Fibroblast of gingiva (primary cell): ENCODE results near the gene TMEM168.
"Not testable (repeated sequence)": the region's sequence is repeated elsewhere in the genome, so short reads cannot be mapped to it uniquely, and the experiment has no call there.

Source experiments
- DNase-seq: peaks from one replicate; pipeline ENCODE4 v3.0.0-alpha.2; 2011; ENCODE audit warnings: low read depth

The TMEM168 gene

DNA sequence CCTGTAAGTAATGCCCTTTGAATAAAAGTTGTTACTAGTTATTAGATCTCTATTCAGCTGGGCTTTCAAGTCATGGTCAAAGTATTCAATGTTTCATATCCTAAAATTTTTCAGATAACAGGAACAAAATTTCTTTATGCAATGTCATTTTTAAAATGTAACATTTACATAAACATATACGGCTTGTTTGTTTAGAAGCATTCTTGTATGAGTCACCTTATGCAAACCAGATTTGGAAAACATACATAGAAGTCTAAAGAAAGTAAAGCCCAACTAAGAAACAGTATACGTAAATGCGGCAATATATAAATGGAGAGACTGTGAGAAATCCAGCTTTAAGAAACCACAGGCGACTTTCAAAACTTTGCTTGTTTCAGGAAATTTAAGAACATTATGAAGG lies 10.5 kb downstream of the TMEM168 start:
- peak; percentile 56 for DNase-seq

DNA sequence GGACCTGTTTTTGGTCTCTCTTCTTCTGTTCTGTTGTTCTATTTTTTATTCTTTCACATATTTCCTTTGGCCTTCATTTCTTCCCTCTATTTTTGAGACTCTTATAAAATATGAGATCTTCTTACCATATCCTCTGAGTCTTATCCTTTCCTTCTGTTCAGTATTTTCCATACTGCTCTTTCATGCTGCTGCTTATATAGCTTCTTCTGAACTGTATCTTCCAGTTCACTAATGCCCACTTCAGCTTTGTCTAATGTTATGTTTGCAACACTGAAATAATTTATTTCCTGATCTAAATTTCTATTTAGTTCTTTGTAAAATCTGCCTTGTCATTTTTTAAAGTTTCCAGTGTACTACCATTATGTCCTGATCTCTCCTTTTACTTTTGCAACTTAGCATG lies 12.8 kb downstream of the TMEM168 start:
- no peak for DNase-seq

DNA sequence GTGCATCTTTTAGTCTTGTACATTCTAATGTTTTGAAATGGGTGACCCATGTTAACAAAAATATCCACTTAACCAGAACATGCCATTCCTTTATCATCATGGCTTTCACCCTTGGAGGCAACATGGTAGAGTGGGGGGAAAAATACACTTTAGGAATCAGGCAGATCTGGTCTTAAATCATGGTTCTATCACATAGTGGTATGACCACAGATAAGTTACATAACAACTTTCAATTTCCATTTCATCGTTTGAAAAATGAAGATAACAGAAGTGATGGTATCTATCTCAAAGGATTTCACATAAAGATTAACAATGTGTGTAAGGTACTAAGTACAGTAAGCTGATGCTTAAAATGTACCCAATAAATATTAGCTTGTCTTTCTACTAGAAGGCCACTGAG lies 19.0 kb downstream of the TMEM168 start:
- no peak for DNase-seq

DNA sequence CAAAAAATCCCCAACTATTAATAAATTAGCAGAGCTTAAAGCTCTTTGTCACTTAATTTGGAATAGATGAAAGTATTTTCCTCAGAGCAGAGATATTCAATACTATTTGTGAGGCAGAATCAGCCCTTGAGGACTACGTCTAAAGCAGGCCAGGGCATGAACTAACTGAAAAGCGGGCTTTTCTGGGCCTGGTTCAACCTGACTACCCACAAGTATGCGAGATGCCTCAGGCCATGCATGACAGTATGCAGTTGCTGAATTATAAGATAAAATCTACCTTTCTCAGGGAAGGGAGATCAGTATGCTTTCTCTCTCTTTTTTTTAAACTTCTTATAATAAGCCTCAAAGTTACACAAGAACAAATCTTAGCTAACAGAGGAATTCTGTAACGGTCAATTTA lies 20.1 kb downstream of the TMEM168 start:
- no peak for DNase-seq

DNA sequence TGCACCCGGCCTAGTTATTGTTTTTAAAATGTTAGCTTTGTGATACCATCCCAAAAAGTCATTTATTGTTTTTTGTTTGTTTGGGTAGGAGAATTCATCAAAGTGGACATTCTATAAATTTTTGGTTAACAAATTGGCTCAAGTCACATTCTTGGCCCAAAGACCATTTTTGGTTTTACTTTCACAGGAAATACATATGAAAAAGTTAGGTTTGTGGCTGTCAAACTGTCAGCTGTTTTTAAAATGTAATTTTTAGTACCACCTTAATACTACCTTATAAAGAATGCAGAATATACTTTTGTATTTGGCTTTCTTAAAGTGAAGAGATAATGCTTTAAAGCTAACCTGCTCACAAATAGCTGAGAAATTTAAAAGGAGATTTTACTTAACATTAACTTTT lies 25.1 kb downstream of the TMEM168 start:
- no peak for DNase-seq

DNA sequence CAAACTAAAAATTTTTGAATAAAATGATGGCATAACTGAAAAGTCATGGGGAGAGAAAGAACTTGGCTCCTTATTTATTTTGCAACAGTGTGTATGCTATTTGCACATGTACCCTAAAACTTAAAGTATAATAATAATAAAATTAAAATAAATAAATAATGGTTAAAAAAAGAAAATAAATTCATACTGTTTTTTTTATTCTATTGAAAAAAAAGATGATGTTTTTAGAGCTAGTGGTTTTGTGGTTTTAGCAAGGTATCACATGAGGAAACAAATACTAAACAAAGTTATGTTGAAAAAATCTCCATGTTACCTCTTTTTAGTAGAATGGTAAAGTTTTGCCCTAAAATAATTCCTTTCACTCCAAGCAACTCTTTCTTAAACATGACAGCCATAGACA lies 26.2 kb downstream of the TMEM168 start:
- DNase-seq = no peak

DNA sequence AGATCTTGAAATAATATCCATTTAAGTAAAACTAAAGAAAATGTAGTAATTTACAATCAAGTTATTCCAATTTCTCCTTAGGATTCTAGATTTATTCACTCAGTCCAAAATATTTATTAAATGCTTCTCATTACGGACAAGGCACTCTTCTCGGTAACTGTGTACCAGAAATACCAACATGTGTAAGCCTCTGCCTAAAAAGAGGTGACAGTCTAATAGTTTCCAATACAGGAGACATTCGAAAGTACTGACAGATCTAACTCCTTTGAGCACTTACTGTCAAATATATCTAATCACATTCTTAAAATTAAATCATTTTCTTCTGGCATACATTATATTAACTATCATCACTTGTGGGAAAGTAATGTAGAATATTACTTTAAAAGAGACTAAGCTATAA lies 26.9 kb downstream of the TMEM168 start:
- no peak for DNase-seq

DNA sequence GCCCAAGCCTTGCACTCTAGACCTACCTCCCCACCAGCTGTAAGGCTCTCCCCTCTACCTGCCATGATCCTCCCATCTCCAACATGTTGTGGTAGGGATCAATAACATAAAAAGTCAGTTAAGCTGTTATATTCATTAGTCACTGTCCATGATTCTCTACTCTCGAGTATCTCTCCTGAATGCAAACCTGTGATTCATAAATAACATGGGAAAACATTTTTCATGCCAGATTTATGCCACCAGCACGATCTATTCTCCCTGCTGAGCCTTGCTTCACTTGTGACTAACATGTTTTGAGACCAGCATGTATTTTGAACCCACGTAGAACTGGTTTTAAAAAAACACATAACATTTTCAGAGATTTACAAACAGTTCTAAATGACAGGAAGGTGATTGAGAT lies 30.3 kb downstream of the TMEM168 start:
- no peak for DNase-seq

DNA sequence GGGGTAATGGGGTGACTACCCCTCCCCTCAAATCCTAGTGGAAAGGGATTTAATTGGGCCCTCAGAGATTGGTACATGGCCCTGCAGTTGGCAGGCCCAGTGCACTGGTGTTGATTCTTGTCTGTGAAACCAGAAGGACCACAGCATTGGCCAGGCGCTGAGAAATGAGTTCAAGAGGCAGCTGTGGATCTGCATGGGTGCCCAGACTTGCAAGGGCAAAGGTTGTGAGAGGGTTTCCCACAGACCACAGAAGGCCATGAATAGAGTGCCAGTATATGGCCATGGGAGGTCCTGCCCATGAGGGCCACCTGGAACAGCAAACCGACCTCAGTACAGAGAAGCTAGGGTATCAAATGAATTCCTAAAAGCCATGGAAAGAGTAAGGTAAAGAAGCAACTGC lies 32.9 kb downstream of the TMEM168 start:
- no peak for DNase-seq

DNA sequence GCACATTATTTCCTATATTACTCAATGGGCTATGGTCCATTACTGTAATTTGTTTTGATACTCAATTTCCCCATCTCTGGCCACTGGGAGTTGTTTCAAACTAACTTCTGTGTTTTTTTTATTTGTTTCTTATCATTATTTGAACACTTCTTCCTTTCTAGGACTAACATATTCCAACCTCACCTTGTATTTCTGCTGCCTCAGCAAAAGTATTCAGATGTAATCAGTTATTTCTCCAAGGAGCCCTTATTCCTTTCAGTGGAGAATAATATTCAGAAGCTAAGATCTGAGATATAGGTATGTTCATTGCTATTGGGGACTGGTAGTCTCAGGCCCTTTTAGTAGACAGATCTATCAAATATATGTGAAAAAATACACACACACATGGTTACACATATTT lies 36.9 kb downstream of the TMEM168 start:
- DNase-seq = no peak

DNA sequence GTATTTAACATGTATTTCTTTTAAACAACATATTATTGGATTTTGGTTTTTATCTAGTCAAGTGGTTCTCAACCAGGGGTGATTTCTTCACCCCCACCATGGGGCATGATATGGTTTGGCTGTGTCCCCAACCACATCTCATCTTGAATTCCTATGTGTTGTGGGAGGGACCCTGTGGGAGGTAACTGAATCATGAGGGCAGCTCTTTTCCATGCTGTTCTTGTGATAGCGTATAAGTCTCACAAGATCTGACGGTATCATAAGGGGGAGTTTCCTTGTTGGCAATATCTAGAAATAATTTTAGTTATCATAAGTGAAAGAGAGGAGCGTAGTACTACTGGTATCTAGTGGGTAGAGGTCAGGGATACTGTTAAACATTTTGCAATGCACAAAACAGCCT lies 37.6 kb downstream of the TMEM168 start:
- DNase-seq = no peak

DNA sequence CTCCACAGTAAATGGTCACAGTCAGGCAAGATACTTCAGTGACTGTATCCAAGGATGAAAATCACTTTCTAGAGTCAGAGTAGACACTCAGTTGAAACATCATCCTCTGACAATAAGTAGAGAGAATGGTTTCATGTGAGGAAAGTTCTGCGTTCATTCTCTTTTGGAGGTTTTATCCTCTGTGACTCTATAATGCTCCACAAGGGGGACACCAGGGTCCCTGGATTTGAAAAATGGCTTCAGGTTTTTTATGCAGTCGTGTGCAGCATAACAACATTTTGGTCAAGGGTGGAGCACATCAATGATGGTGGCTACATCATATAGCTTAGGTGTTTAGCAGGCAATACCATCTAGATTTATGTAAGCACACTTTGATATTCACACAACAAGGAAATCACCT lies 40.4 kb downstream of the TMEM168 start:
- DNase-seq = no peak

DNA sequence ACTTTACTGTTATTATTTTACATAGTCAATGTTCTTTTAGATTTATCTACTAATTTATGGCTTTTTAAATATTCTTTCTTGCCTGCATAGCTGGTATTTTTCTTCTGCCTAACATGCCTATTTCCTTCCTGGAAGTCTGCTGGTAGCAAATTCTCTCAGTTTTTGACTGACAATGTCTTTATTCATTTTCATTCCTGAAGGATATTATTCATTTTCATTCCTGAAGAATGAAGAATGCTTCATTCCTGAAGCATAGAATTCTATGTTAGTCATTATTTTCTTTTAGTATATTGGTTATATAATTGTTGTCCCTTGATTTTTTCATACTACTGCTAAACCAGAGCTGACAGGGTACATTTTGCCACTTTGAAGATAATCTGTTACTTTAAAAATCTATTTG lies 41.8 kb downstream of the TMEM168 start:
- no peak for DNase-seq

DNA sequence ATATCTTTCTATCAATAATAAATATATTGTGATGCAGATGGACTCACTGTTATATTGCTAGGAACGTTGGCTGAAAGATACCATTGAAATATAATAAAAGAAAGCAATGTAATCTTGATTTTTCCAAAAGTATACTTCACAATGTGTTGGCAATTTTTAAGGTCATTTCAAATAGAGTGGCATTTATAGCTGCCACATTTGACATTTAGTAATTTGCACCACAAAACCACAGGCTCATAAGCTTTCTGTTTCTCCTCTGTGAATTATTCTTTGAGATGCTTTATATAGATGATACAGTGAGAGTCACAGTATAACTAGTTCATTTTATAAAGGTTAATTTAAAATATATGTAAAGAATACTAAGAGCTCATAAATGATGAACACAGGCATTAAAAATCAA lies 44.6 kb downstream of the TMEM168 start:
- DNase-seq = no peak

DNA sequence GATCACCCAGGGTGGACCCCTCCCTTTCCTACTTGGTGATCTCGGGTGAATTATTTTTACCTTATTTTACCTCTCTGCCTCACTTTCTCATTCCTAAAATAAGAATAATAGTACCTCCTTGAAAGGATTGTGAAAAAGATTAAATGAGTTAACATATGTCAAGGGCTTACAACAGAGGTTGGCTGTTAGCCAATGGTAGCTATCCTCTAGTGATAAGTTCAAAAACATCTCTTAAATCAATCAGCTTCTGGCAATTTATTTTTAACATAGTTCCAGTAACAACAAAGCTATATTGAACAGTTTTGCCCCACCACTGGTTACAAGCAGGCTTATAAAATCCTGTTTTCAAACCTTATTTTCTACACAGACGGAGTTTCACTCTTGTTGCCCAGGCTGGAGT lies 45.4 kb downstream of the TMEM168 start:
- DNase-seq = no peak

DNA sequence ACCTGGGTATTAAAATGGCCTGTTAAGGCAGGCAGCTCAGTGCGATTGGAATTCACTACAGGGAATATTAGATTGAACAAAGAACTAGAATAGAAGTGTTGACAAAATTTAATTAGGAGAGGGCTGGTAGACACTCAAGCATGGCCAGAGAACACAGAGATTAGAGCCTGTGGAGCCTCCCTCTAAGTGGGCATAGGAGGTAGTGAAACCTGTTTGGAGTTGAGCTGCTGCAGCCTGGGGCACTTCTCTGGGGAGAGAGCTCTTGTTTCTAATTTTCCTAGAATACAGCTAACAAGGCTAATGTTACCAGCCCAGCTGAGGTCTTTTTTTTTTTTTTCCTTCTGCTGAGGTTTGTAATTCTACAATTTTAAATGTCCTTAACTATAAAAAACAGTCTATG lies 46.4 kb downstream of the TMEM168 start:
- no peak for DNase-seq

DNA sequence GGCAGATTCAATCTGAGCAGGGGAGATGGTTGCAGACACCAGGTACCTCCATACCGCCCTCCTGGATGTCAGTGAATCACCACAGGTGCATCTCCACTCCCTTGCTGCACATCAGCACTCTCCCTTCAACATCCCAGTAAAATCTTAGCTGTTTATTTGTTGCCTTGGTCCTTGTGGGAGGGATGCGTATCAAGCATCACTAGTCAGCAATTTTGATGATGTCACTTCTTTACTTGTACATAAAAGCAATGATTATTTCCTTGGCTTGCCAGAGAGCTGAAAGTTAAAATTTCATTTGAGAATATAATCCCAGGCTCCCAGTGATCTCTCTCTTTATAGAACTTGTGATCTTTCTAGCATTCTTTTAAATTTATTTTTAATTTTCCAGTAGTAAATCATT lies 49.5 kb downstream of the TMEM168 start:
- no peak for DNase-seq

DNA sequence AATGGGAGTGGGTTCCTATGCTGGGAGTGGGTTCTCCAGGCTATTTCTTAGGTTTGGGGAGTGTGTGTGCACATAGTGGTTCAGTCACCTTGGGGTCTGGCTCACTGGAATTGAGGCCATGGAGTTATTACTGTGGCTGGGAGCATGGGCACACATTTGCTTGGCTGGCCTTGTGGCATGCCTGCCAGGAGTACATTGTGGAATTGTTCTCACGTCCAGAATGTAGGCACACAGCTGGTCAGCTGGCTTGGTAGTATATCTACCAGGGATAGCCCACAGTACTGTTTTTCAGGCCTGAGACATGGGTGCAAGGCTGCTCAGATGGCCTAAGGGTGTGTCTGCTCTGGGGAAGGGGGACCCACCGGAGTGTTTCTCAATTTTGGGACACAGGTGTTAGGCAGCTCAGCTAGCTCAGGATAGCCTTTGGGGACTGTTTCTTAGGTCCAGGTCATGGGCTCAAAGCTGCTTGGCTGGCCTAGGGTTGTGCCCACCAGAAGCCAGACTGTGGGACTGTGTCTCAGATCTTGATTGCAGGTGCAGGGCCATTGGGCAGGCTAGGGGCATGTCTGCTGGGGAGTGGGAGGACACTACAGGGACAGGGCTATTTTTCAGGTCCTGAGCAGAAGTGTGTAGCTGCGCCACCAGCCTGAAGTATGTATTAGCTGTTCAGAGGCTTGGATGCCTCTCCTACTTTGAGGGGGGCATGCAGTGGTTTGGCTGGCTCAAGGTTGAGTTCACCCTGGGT lies 50.6 kb downstream of the TMEM168 start:
- no peak for DNase-seq

DNA sequence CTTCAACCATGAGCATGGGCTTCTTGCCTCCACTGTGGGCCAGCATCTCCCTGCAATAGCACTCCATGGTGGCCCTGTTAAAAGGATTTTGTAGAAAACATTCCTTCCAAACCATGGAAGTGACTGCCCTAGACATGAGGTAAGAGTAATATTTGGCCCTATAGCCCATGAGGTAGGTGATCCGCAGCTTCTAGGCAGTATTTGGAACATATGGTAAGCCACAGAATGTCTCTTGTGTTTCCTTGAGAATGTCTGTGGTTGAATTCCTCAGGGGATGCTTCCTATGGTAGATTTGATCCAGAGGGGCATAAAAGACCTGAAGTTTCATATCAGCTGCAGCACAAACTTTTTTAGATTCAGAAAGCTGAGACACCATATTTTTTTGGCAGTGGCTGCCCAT lies 54.9 kb downstream of the TMEM168 start:
- DNase-seq = no peak

DNA sequence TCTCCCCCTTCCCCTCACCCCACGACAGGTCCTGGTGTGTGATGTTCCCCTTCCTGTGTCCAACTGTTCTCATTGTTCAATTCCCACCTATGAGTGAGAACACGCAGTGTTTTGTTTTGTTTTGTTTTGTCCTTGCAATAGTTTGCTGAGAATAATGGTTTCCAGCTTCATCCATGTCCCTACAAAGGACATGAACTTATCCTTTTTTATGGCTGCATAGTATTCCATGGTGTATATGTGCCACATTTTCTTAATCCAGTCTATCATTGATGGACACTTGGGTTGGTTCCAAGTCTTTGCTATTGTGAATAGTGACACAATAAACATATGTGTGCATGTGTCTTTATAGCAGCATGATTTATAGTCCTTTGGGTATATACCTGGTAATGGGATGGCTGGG lies 58.9 kb downstream of the TMEM168 start:
- DNase-seq = not testable (repeated sequence)

DNA sequence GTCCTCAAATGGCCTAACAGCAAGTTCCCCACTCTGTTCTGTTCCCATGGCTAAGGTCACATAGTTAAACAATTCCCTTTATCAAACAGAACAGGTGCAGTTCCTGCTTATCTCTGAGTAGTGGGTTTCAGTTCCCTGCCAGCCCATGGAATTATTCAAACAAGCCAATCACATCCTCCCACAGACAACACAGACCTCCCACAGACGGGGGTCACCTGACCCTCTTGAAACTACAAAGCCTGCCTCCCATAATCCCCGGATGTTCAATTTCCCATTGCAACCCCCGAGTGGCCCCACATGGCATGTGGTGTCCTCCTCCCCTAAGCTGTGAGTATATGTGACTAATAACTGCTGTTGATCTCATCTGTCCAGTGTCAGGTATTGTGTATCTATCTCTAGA lies 64.1 kb downstream of the TMEM168 start:
- no peak for DNase-seq

DNA sequence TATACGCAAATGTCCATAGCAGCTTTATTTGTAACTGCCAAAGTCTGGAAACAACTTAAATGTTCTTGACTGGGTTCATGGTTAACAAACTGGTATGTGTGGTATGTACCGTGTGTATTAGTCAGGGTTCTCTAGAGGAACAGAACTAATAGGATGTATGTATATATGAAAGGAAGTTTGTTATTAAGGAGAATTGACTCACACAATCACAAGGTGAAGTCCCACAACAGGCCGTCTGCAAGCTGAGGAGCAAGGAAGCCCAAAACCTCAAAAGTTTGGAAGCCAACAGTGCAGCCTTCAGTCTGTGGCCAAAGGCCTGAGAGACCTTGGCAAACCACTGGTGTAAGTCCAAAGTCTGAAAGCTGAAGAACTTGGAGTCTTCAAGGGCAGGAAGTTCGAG lies 66.8 kb downstream of the TMEM168 start:
- peak; percentile 29 for DNase-seq

DNA sequence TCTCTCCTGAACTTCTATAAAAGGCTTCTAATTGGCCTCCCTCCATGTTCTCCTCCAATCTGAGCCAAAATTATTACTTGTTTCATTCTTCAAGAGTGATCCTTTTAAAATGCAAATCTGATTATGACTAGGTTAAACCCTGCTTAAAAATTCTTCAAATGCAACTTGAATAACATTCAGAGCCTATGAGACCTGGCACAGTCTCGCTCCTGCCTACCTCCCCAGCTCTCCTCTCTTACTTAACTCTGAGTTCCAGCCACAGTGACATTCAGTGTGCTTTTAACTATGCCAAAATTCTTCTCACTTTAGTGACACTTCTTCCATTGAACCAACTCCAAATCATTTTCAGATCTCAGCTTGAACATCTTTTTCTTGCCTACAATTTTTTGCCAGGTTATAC lies 68.8 kb downstream of the TMEM168 start:
- DNase-seq = no peak

DNA sequence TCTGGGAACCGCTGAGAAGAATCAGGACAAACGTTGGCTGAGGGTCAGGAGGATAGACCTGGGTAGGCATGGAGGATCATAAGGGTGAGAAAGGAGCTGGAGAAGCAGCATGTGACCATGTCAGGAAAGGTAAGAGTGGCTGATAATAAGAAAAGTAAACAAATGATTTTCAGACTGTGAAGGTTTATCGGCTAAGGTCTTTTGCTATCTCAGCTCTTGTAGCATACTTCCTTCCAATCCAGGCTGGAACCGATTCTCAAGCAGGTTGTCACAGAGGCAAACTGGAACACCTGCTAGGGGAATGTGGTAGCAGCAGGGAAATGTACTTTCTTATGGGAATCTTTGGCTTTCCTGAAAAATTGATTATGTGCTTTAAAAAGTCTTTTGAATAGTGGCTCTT lies 74.7 kb downstream of the TMEM168 start:
- DNase-seq = no peak

DNA sequence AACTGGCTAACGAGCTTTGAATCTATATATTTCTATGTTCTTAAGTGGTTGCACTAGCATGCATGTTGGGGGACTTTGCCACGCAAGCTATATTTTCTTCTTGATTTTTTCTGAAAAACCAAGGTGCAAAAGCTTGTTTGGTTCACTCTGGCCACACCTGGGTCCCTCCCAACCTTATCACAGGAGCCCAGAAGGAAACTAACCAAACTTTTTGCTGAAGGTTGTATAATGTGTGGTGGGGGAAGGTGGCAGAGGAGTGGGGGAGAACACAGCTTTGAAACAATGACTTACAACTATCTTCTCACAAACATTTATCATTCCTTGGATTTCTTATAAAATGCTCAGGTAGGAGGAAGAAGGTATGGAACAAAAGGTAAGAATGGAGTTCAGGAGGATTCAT lies 75.3 kb downstream of the TMEM168 start:
- no peak for DNase-seq
